GM12878 (cell line): ENCODE data around the gene AP3S2.

Source experiments
- MYB ChIP-seq: fragments of 150-350 bp; IDR thresholded peaks from 2 replicates; pipeline ENCODE4 v1.6.1; 2014; ENCODE audit warnings: mild to moderate bottlenecking, low read depth, low read length, borderline replicate concordance
- TF ChIP-seq, protein P1 (sequence below), 3 experiments: IDR thresholded peaks in 2 of 3; conservative IDR thresholded peaks in 1 of 3; 2 replicates each; pipeline ENCODE4 v1.5.1; 2011; ENCODE audit warnings: low read depth in 3 of 3, low read length in 3 of 3, mild to moderate bottlenecking in 3 of 3, control low read depth in 2 of 3, moderate library complexity in 2 of 3, inconsistent platforms in 1 of 3, mixed read lengths in 1 of 3; ENCODE audit not compliant: control insufficient read depth in 2 of 3, insufficient read depth in 1 of 3; ENCODE audit errors: extremely low read depth in 1 of 3

DNA sequence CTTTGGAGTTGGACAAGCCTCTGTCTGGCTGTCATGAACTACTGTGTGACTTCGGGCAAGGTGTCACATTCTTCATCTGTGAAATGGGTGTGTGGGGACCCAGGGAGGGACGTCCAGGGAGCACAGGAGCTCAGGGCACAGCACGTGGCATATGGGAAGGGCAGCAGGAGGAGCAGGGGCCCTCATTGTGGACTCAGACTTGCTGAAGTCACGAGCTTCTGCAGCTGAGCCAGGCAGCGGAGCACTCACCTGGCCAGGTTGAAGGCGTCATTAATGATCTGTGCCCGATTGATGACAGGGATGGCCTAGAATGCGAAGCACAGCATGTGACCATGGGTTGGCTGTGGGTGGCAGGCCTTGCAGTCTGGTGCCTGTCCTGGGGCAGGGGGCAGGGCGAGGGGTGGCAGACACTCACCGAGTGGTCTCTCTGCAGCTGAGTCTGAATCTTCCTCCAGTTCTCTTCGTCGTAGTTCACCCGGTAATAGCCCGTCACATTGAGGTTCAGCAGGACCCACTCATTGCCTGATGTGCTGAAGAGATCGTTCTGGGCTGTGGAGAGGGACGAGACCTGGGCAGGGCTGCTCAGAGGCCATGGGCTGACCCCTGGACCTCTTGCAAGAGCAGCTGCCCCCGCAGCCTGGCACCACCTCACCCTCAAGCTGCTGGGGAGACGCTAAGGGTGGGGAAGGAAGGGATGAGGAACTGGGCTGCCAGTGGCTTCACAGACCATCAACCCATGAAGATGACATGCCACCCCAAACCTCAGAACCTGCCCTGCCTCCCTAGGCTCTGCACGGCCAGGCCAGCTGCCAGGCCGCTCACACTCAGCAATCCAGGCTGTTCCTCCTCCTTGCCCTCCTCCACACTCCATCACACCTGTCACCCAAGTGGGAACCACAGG lies 94.5 kb downstream of the AP3S2 start:
- no peak for TF ChIP-seq MYB
- TF ChIP-seq, protein P1, sequence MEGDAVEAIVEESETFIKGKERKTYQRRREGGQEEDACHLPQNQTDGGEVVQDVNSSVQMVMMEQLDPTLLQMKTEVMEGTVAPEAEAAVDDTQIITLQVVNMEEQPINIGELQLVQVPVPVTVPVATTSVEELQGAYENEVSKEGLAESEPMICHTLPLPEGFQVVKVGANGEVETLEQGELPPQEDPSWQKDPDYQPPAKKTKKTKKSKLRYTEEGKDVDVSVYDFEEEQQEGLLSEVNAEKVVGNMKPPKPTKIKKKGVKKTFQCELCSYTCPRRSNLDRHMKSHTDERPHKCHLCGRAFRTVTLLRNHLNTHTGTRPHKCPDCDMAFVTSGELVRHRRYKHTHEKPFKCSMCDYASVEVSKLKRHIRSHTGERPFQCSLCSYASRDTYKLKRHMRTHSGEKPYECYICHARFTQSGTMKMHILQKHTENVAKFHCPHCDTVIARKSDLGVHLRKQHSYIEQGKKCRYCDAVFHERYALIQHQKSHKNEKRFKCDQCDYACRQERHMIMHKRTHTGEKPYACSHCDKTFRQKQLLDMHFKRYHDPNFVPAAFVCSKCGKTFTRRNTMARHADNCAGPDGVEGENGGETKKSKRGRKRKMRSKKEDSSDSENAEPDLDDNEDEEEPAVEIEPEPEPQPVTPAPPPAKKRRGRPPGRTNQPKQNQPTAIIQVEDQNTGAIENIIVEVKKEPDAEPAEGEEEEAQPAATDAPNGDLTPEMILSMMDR (IDR thresholded peaks at IDR 0.05 in 2 of 3, conservative IDR thresholded peaks at IDR 0.05 in 1 of 3; ENCODE audit: control insufficient read depth in 2 of 3, extremely low read depth in 1 of 3, insufficient read depth in 1 of 3, low read depth in 3 of 3, low read length in 3 of 3), result no peak
